HG03439 (cell line): ENCODE data around the gene SORCS2.

Experiments
- ATAC-seq: cut with Tn5 transposase; IDR thresholded peaks from one replicate; pipeline ENCODE4 v1.9.1; 2021; ENCODE audit warnings: mild to moderate bottlenecking, moderate library complexity; ENCODE audit not compliant: unreplicated experiment

SORCS2 gene

DNA sequence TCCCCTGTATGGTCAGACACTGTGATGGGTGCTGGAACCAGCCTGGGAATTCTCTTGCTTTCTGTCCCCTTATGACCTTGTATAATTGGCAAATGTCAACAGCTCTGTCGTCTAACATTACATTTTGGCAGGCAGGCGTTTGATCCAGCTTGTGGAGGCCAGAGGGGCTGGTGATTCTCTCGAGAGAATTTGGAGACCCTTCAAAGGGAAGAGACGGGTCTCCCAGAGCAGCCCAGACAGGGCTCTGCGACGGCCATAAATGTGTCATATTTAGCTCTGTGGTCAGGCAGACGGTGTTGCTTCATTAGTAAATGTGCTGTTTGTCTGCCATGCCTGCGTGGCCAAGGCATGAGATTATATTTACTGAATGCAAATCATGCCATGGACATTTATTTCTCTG is 68.7 kb downstream of the SORCS2 start:
- ATAC-seq: no peak

GRCh38 chr4:7261536-7261935 is 69.2 kb downstream of the SORCS2 start:
- ATAC-seq: no peak

- no peak for ATAC-seq
Observed at GRCh38 chr4:7262134-7262533, 69.8 kb downstream of the SORCS2 start.

- no peak for ATAC-seq
Observed at GRCh38 chr4:7263166-7263565, 70.8 kb downstream of the SORCS2 start.

DNA sequence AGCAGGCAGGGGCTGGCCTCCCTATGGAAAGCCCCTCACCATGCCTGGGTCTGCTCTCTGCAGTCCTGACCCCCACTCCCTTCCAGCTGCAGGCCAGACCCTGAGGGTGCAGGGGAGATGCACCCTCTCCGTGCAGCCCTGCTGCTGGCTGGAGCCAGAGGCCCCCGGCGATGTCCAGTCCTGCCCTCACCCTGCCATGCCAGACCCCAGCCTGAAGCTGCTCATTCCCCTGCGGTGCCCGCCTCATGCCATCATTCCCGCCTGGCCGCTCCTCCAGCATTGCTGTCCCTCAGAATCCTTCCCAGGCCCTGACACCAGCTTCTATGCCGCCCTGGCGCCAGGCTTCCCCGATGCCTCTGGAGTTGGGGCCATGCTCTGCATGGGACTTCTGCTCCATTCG is 72.4 kb downstream of the SORCS2 start:
- no peak for ATAC-seq

GRCh38 chr4:7266525-7267292 is 74.4 kb downstream of the SORCS2 start:
- no peak for ATAC-seq

- ATAC-seq: no peak
Observed at GRCh38 chr4:7267829-7268228, 75.5 kb downstream of the SORCS2 start.

GRCh38 chr4:7268941-7269340 is 76.6 kb downstream of the SORCS2 start:
- no peak for ATAC-seq

DNA sequence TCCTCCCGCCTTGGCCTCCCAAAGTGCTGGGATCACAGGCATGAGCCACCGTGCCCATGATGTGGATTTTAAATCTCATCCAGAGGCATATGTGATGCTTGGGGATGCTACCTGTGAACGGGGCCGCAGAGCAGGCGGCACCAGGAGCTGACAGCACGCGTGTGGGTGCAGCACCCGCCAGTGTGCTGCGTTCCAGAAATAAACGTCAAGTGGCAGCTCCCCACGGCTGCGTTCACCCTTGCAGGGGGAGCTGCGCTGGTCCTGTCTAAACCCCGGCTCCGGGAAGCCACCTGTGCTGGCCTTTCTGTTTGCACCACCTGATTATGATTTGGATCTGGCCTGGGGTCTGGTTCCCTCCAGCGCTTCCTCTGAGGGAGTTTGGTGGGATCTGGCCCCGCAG is 77.8 kb downstream of the SORCS2 start:
- ATAC-seq: no peak

DNA sequence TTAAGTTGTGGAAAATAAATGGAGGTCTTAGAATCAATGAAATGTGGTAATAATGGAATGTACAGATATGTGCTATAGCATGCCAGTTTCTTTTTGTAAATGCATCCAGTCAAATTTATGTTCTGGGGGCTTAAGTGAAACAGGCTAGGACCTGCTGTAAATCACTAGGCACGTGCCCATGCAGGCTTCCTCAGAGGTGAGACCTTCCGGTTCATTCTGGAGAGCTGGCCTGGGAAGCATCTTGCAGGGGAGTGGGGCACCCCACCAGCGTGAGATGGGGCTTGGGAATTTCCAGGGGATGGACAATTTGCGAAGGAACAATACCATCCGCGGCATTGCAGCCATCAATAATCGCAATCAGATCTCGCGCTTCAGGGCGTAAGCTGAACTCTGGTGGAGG is 80.1 kb downstream of the SORCS2 start:
- no peak for ATAC-seq

DNA sequence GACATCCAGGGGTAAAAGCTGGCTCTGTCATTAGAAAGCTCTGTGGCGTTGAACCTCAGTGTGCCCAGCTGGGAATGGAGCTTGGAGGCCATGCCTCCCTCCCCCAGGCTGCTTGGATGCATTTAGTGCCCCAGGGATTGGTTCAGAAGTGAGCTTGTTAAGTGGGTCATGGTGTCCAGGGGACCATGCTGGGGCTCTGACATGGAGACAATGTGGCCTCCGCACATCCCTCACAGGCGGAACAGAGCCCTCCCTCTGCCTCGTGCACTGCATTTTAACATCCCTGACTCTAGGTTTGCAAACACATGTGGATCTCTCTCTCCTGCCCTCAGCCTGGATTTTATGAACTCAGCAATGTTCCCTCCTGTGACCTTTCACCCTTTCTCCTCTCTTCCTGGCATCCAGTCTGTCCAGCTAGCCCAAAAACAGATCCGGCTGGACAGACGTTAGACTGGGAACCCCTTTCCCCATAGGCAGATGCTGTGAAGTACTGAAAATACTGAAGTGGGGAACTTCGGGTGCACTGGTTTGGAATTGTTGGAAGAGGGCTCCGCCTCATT is 81.5 kb downstream of the SORCS2 start:
- no peak for ATAC-seq

GRCh38 chr4:7275067-7275466 is 82.7 kb downstream of the SORCS2 start:
- no peak for ATAC-seq

DNA sequence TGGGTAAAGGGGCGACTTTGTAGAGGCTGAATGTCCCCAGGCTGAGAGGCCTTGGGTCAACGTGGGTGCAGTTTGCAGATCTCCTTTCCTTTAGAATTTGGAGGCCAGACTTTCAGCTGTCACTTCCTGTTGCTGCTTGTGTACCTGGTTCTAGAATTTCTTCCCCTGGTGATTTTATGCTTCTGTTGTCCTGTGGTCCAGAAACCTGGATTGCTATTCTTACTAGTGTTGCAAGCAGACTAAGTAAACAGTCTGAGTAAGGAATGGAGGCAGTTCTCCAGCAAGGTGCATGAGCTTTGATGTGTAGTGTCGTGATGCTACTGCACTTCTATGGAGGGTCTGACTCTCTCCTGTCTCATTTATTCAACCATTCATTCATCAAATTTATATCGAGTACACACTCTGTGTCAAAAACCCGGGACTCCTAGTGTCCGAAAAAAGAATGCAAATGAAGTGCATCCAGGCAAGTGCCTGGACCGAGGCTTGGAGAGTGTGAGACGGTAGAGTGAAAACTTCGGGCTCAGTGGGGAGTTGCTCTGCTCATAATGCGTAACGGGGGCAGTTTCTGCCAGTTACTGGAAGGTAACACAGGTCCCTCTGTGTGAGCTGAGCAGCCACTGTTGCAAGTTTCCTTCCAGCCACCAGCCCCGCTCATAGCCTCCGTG is 83.3 kb downstream of the SORCS2 start:
- ATAC-seq: no peak

- no peak for ATAC-seq
Observed at GRCh38 chr4:7276515-7276914, 84.2 kb downstream of the SORCS2 start.

- no peak for ATAC-seq
Observed at GRCh38 chr4:7278071-7278765, 85.9 kb downstream of the SORCS2 start.

GRCh38 chr4:7278981-7279380 is 86.6 kb downstream of the SORCS2 start:
- ATAC-seq: no peak

GRCh38 chr4:7279902-7280301 is 87.6 kb downstream of the SORCS2 start:
- ATAC-seq: no peak

- no peak for ATAC-seq
Observed at GRCh38 chr4:7280926-7281690, 88.8 kb downstream of the SORCS2 start.

- no peak for ATAC-seq
Observed at GRCh38 chr4:7281691-7282665, 89.6 kb downstream of the SORCS2 start.
